H1 (cell line): ENCODE measurements around the gene HEPACAM. TPM values are rescaled to one million over a fixed set of nuclear protein-coding genes. Genes with fewer than 3 reads are reported as not detected.

ENCODE experiments used
- CTCF ChIA-PET: fragments of 300-600 bp; sonication (Branson Sonifier 250); formaldehyde crosslinking; loops from one replicate; lab custom pipeline; 2021; ENCODE audit not compliant: partially characterized antibody; lab: Charles Lee
- POLR2A ChIA-PET: fragments of 300-600 bp; sonication (Branson Sonifier 250); formaldehyde crosslinking; loops from one replicate; lab custom pipeline; 2021; ENCODE audit warnings: inconsistent platforms; ENCODE audit not compliant: partially characterized antibody; lab: Charles Lee
- DNase-seq, 2 experiments: peaks; one replicate each; pipeline versions ENCODE4 v3.0.0 to v3.0.0-alpha.2; 2010 to 2022; ENCODE audit warnings: low spot score in 2 of 2, low read depth in 1 of 2, mixed read lengths in 1 of 2
- FAIRE-seq: peaks from 2 replicates; lab custom pipeline; 2011; peaks lifted over from hg19 to GRCh38; lab: Jason Lieb, UNC
- H2AFZ ChIP-seq: 2 replicates; pipeline ENCODE4 v1.8.1; 2012; ENCODE audit warnings: low read length, inconsistent platforms
- H2AK5ac ChIP-seq: 2 replicates; pipeline ENCODE4 v1.6.1; 2013; ENCODE audit warnings: low read depth, low read length
- H2BK120ac ChIP-seq: replicated peaks from 2 replicates; pipeline ENCODE3; 2013; ENCODE audit warnings: low read depth, low read length, inconsistent platforms
- H2BK12ac ChIP-seq: 2 replicates; pipeline ENCODE4 v1.6.1; 2013; ENCODE audit warnings: low read depth, low read length
- H2BK15ac ChIP-seq: 2 replicates; pipeline ENCODE4 v1.6.1; 2013; ENCODE audit warnings: low read length
- H2BK20ac ChIP-seq: 2 replicates; pipeline ENCODE4 v1.6.1; 2013; ENCODE audit warnings: low read length
- H2BK5ac ChIP-seq: 2 replicates; pipeline ENCODE4 v1.6.1; 2013; ENCODE audit warnings: low read depth, low read length
- H3K14ac ChIP-seq: 2 replicates; pipeline ENCODE4 v1.6.1; 2013; ENCODE audit warnings: inconsistent platforms; ENCODE audit not compliant: insufficient read length
- H3K18ac ChIP-seq: 2 replicates; pipeline ENCODE4 v1.6.1; 2013; ENCODE audit warnings: low read length; ENCODE audit errors: extremely low read depth
- H3K23ac ChIP-seq: 2 replicates; pipeline ENCODE4 v1.6.1; 2013; ENCODE audit warnings: inconsistent platforms; ENCODE audit not compliant: insufficient read length
- H3K23me2 ChIP-seq: 2 replicates; pipeline ENCODE4 v1.6.1; 2013; ENCODE audit warnings: low read depth, low read length
- H3K27ac ChIP-seq: 2 replicates; pipeline ENCODE4 v1.6.1; 2011; ENCODE audit warnings: low read depth, low read length, inconsistent platforms
- H3K27me3 ChIP-seq, 4 experiments: replicated peaks in 1 of 4; 1 replicate in 1 of 4; 2 replicates in 3 of 4; pipeline versions ENCODE4 v1.6.1 to v1.8.1; 2011 to 2013; ENCODE audit warnings: low read length in 3 of 4, mild to moderate bottlenecking in 3 of 4, inconsistent platforms in 2 of 4, mixed read lengths in 2 of 4, moderate library complexity in 1 of 4; ENCODE audit not compliant: control insufficient read depth in 3 of 4, insufficient read depth in 3 of 4; ENCODE audit errors: extremely low read depth in 1 of 4
- H3K36me3 ChIP-seq, 4 experiments: 2 replicates each; pipeline versions ENCODE4 v1.6.1 to v1.8.1; 2011 to 2013; ENCODE audit warnings: mild to moderate bottlenecking in 4 of 4, low read length in 3 of 4, moderate library complexity in 2 of 4, control low read depth in 1 of 4, inconsistent platforms in 1 of 4; ENCODE audit not compliant: insufficient read depth in 4 of 4, control insufficient read depth in 2 of 4
- H3K4ac ChIP-seq: replicated peaks from 2 replicates; pipeline ENCODE3; 2013; ENCODE audit warnings: low read length, low read depth, mixed read lengths, inconsistent platforms; ENCODE audit not compliant: insufficient read length
- H3K4me1 ChIP-seq, 4 experiments: replicated peaks in 1 of 4; 1 replicate in 1 of 4; 2 replicates in 3 of 4; pipeline versions ENCODE4 v1.6.1 to v1.8.1; 2011 to 2013; ENCODE audit warnings: low read length in 3 of 4, inconsistent platforms in 2 of 4, mixed read lengths in 1 of 4; ENCODE audit not compliant: insufficient read depth in 4 of 4, control insufficient read depth in 3 of 4
- H3K4me2 ChIP-seq, 2 experiments: 2 replicates each; pipeline versions ENCODE4 v1.6.1 to v1.8.1; 2011 to 2013; ENCODE audit warnings: low read depth in 2 of 2, low read length in 2 of 2, control low read depth in 1 of 2, inconsistent platforms in 1 of 2, mild to moderate bottlenecking in 1 of 2; ENCODE audit not compliant: insufficient read depth in 1 of 2
- H3K4me3 ChIP-seq, 4 experiments: fragments of 200-600, 300-600 bp in 1 of 4; sonication (generic), shearing (Covaris generic), sonication (Bioruptor Twin) in 1 of 4; 2 replicates each; pipeline versions ENCODE4 v1.5.1 to v1.8.1; 2011 to 2016; ENCODE audit warnings: low read length in 4 of 4, low read depth in 3 of 4, control low read depth in 2 of 4, inconsistent platforms in 2 of 4, mild to moderate bottlenecking in 2 of 4, mixed read lengths in 1 of 4, moderate library complexity in 1 of 4; ENCODE audit not compliant: insufficient read depth in 2 of 4; ENCODE audit errors: extremely low read depth in 1 of 4
- H3K56ac ChIP-seq: replicated peaks from 2 replicates; pipeline ENCODE3; 2013; ENCODE audit warnings: low read depth, mild to moderate bottlenecking, mixed read lengths, low read length, inconsistent platforms; ENCODE audit not compliant: insufficient read length
- H3K79me1 ChIP-seq: 2 replicates; pipeline ENCODE4 v1.6.1; 2013; ENCODE audit warnings: low read depth, low read length, control low read depth
- H3K79me2 ChIP-seq, 2 experiments: 2 replicates each; pipeline versions ENCODE4 v1.6.1 to v1.8.1; 2012 to 2013; ENCODE audit warnings: low read length in 2 of 2, mild to moderate bottlenecking in 2 of 2, inconsistent platforms in 1 of 2; ENCODE audit not compliant: insufficient read depth in 2 of 2, control insufficient read depth in 1 of 2
- H3K9ac ChIP-seq, 4 experiments: replicated peaks in 1 of 4; 1 replicate in 1 of 4; 2 replicates in 3 of 4; pipeline versions ENCODE4 v1.6.1 to v1.8.1; 2011 to 2013; ENCODE audit warnings: low read depth in 3 of 4, low read length in 3 of 4, control low read depth in 2 of 4, mild to moderate bottlenecking in 2 of 4, moderate library complexity in 2 of 4, inconsistent platforms in 1 of 4; ENCODE audit errors: extremely low read depth in 1 of 4
- H3K9me3 ChIP-seq, 2 experiments: 2 replicates each; pipeline versions ENCODE4 v1.6.1 to v1.8.1; 2012 to 2013; ENCODE audit warnings: mild to moderate bottlenecking in 2 of 2, moderate library complexity in 2 of 2, control low read depth in 1 of 2, inconsistent platforms in 1 of 2, low read depth in 1 of 2, low read length in 1 of 2, mixed read lengths in 1 of 2; ENCODE audit not compliant: insufficient read depth in 2 of 2
- H4K20me1 ChIP-seq, 2 experiments: replicated peaks in 1 of 2; 2 replicates each; pipeline versions ENCODE3 to v1.8.1; 2011 to 2013; ENCODE audit warnings: inconsistent platforms in 2 of 2, low read length in 2 of 2, mild to moderate bottlenecking in 1 of 2; ENCODE audit not compliant: insufficient read depth in 2 of 2, control insufficient read depth in 1 of 2
- H4K5ac ChIP-seq: 2 replicates; pipeline ENCODE4 v1.6.1; 2013; ENCODE audit warnings: low read length, low read depth, mixed read lengths, inconsistent platforms; ENCODE audit not compliant: insufficient read length
- H4K8ac ChIP-seq: 2 replicates; pipeline ENCODE4 v1.8.0; 2013; ENCODE audit warnings: mild to moderate bottlenecking, moderate library complexity, low read length, inconsistent platforms; ENCODE audit not compliant: insufficient read depth; ENCODE audit errors: extremely low read depth
- H4K91ac ChIP-seq: replicated peaks from 2 replicates; pipeline ENCODE3; 2013; ENCODE audit warnings: low read length, mixed read lengths, inconsistent platforms; ENCODE audit not compliant: insufficient read length
- HDAC2 ChIP-seq, 2 experiments: fragments of 300-600 bp in 1 of 2; sonication (generic) in 1 of 2; IDR thresholded peaks; 2 replicates each; pipeline ENCODE4 v1.6.1; 2011 to 2012; ENCODE audit warnings: low read depth in 2 of 2, low read length in 2 of 2, mild to moderate bottlenecking in 2 of 2, moderate library complexity in 2 of 2, borderline replicate concordance in 1 of 2, inconsistent platforms in 1 of 2
- JUN ChIP-seq: IDR thresholded peaks from 2 replicates; pipeline ENCODE4 v1.6.1; 2011; ENCODE audit warnings: low read depth, mild to moderate bottlenecking, improper control_type of control experiment, low read length
- SP4 ChIP-seq: IDR thresholded peaks from 2 replicates; pipeline ENCODE4 v1.6.1; 2012; ENCODE audit warnings: low read length, inconsistent platforms
- WGBS, 2 experiments: shearing (Covaris generic) in 1 of 2; methylation state at CpG; one replicate each; pipeline versions ENCODE4 v1.1.6 to v1.1.7; 2013 to 2015; ENCODE audit warnings: low lambda C conversion rate in 2 of 2, mixed read lengths in 2 of 2, inconsistent platforms in 1 of 2, low coverage in 1 of 2, missing lambda C conversion rate in 1 of 2; ENCODE audit not compliant: insufficient replicate concordance in 2 of 2, insufficient coverage in 1 of 2, insufficient read length in 1 of 2; ENCODE audit errors: extremely low coverage in 1 of 2, missing lambda C conversion rate in 1 of 2; 5-methylcytosine and 5-hydroxymethylcytosine counted together
- polyA plus RNA-seq, 7 experiments: library from polyadenylated mRNA; depleted of rRNA in 3 of 7; stranded (reverse) in 5 of 7; unstranded in 2 of 7; fragments of >200 nt in 5 of 7; fragments of 200-250 nt in 2 of 7; gene quantifications; 1 replicate in 5 of 7; 2 replicates in 1 of 7; 4 replicates in 1 of 7; pipeline versions ENCODE4 v1.2.1 to v1.2.3, GENCODE V29; 2011 to 2013; ENCODE audit warnings: missing spikeins in 2 of 7, mixed read lengths in 2 of 7
- total RNA-seq: library from RNA; stranded (reverse); fragmentation: NEBNext Ultra II Directional; extraction: Animal tissue kit (Norgen Biotek cat#: 25700); gene quantifications from 2 replicates; pipeline ENCODE4 v1.2.1, GENCODE V29; 2021

Gene HEPACAM
- total and polyA plus RNA-seq, 2 of the 8 experiments (the other 6 are each of a cell fraction or from before 2014, with no cell fraction given), result not detected

DNA sequence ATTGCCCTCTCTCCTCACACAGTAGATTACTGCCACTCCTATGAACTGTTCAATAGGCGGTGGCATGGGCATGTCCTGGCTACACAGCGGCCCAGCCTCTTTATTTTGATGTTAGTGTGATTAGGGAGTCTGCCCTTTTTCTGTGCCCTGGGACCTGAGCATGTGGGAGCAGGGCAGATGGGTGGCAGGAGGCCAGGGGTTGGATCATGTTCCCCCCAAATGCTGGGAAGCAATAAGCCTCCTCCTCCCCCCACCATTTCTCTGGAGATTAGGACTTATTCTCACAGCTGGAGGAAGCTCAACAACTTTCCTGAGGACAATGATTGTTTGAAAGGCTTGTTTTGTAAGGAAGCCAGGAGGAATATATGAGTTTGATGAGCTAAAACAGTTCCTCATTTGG is 15.9 kb downstream of the HEPACAM start:
- H2BK20ac ChIP-seq, result no peak overlapping the region
- H3K23me2 ChIP-seq, result peaks cover 7% of the 10 kb centered on the region
- CTCF ChIA-PET, result interaction anchor here (0.9 to 3.8 kb wide), 10 partner anchors 9 to 51 kb away, joined by 3 to 16 read pairs (median 4); partner anchors contain the start of genes HEPACAM and ROBO4
- no peak overlapping the region for H2BK15ac ChIP-seq
- no peak for DNase-seq
- no peak overlapping the region for H2BK5ac ChIP-seq
- FAIRE-seq, result no peak
- WGBS, 2 experiments, result 91% methylated on average over 2 of the region's 2 CpGs; no CpG with 5 or more reads in 1 of the 2 experiments
- H4K20me1 ChIP-seq, result no peaks in the 10 kb centered on the region
- no peak overlapping the region for H4K8ac ChIP-seq
- no peak overlapping the region for H4K91ac ChIP-seq
- no peak overlapping the region for H3K9ac ChIP-seq
- no peak overlapping the region for H2BK120ac ChIP-seq
- H3K23ac ChIP-seq, result no peak overlapping the region
- TF ChIP-seq SP4 (no peak), JUN (no peak), HDAC2 (IDR thresholded peaks at IDR 0.05; ENCODE audit: borderline replicate concordance in 1 of 2, low read depth in 2 of 2, low read length in 2 of 2) (no peak)
- H3K9me3 ChIP-seq, result no peaks in the 10 kb centered on the region
- peaks cover 9 to 56% (median 44%) of the 10 kb centered on the region in 4 experiments for H3K27me3 ChIP-seq
- no peak overlapping the region for H3K4ac ChIP-seq
- H3K36me3 ChIP-seq, result no peaks in the 10 kb centered on the region
- H4K5ac ChIP-seq, result no peak overlapping the region
- H3K4me2 ChIP-seq, result no peak overlapping the region; a peak in 1 of 4 replicates
- no peak overlapping the region for H2AFZ ChIP-seq
- H3K27ac ChIP-seq, result no peak overlapping the region
- H3K14ac ChIP-seq, result no peak overlapping the region
- H2AK5ac ChIP-seq, result no peak overlapping the region
- no peak overlapping the region for H3K56ac ChIP-seq
- no peak overlapping the region for H3K18ac ChIP-seq
- no peaks in the 10 kb centered on the region for H3K79me2 ChIP-seq
- H3K79me1 ChIP-seq, result no peaks in the 10 kb centered on the region
- H3K4me1 ChIP-seq, result peaks cover 0 to 4% (median 2%) of the 10 kb centered on the region in 4 experiments; a peak in 3 of 7 replicates
- H2BK12ac ChIP-seq, result no peak overlapping the region
- POLR2A ChIA-PET, result interaction anchor here (0.7 to 1.7 kb wide), 2 partner anchors 11 to 35 kb away, joined by 3 to 4 read pairs; no protein-coding TSS in a partner anchor
- no peak overlapping the region for H3K4me3 ChIP-seq
